Activated CD4-positive, alpha-beta T cell treated with anti-CD3 and anti-CD28 coated beads, Interleukin-2, amount 10 ng/mL, durations not matched to agents 24 days and 14 days (primary cell): Measurements from ENCODE around the gene SLC14A1. TPM values are rescaled to one million over a fixed set of nuclear protein-coding genes. Genes with fewer than 3 reads are reported as not detected.

Source experiments
- DNase-seq: peaks from one replicate; pipeline ENCODE4 v3.0.0; 2022
- H3K27ac Mint-ChIP-seq: one replicate; pipeline ENCODE4 v1.8.0; 2022; ENCODE audit warnings: mild to moderate bottlenecking, mixed read lengths
- H3K27me3 Mint-ChIP-seq: one replicate; pipeline ENCODE4 v1.8.0; 2022; ENCODE audit warnings: mixed read lengths
- H3K36me3 Mint-ChIP-seq: one replicate; pipeline ENCODE4 v1.8.0; 2022; ENCODE audit warnings: low read depth, mild to moderate bottlenecking, mixed read lengths
- H3K4me1 Mint-ChIP-seq: one replicate; pipeline ENCODE4 v1.8.0; 2021; ENCODE audit warnings: mixed read lengths
- H3K4me3 Mint-ChIP-seq: one replicate; pipeline ENCODE4 v1.8.0; 2022; ENCODE audit warnings: mild to moderate bottlenecking, moderate library complexity, mixed read lengths
- H3K9me3 Mint-ChIP-seq: one replicate; pipeline ENCODE4 v1.8.0; 2021; ENCODE audit warnings: mixed read lengths
- intact Hi-C: fragments of 100-400 bp; cut with micrococcal nuclease; formaldehyde crosslinking; loops from one replicate; pipeline ENCODE4 v1.15.1; 2023
- total RNA-seq: library from RNA; stranded (reverse); gene quantifications from 2 replicates; pipeline ENCODE4 v1.2.3, GENCODE V29; 2022

The SLC14A1 gene
- total RNA-seq, 1 donor from 2014 or later = 0.86 TPM

DNA sequence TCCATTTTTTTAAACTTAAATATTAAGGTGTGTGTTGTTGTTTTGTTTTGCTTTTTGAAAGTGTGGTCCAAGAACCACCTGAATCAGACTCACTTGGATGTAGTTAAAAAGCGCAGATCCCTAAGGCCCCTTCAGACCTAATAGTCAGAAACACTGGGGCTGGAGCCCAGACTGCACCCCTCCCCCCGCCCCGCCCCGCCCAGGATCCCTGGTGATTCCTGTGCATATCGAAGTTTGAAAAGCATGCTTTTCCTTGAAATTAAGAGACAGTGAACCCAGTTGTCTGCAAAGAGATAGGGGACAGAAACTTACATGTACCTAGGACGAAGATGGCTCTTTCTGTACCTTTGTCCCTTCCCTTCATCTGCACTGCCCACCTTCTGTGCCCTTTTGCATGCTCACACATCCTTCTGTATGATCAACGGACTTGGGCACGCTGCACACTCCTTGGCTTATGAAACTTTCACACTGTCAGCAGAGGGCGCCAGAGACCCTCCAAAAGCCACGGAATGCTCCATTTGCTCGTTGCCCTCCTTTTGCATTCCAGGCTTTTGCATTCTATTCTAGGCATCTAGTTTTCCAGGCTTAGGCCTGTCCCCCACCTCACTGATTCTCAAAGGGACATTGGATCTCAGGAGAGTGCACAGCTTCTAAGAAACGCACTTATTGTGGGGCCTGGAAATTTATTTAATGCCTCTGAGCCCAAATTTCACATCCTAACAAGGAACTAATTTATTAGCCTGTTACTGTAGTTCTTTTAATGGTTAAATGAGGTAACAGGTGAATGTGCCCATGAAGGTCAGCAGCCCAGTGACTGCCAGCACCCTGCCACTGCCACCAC lies 32.8 kb upstream of the SLC14A1 start:
- Mint-ChIP-seq H3K4me1 (peaks cover 35% of the 10 kb centered on the region), H3K27ac (no peak overlapping the region), H3K27me3 (peaks cover 49% of the 10 kb centered on the region), H3K4me3 (no peak overlapping the region), H3K9me3 (peaks cover 9% of the 10 kb centered on the region), H3K36me3 (peaks cover 5% of the 10 kb centered on the region)
- intact Hi-C loops = loop anchor here (1.0 to 2.0 kb wide), 4 partner anchors 32 to 219 kb away; no protein-coding TSS in a partner anchor
- peak; percentile 92 for DNase-seq

DNA sequence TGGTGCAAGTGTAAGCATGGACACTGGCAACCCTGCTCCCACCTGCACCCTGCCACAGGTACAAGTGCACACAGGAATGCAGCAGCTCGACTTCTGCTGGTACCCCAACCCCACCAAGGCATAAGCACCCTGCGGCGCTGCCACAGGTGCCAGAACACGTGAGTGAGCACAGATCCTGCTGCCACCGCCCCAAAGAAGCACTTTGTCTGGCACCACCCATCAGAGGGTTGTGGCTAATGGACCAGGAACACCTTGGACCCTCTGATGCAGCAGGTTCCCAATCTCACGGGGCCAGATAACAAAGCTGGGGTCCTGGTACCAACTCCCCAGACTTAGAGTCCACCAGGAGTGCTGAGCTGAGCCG lies 32.2 kb upstream of the SLC14A1 start:
- peaks cover 5% of the 10 kb centered on the region for H3K36me3 Mint-ChIP-seq

DNA sequence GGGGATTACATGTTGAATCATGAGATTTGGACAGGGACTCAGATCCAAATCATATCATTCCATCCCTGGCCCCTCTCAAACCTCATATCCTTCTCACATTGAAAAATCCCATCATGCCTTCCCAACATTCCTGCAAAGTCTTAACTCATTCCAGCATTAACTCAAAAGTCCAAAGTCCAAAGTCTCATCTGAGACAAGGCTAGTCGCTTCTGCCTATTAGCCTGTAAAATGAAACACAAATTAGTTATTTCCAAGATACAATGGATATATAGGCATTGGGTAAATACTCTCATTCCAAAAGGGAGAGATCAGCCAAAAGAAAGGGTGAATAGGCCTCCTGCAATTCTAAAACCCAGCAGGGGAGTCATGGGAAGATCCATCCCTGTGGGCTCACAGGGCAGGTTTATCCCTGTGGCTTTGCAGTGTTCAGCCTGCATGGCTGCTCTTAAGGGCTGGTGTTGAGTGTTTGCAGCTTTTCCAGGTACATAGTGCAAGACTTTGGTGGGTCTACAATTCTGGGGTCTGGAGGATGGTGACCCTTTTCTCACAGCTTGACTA lies 21.2 kb upstream of the SLC14A1 start:
- H3K4me3 Mint-ChIP-seq = no peak overlapping the region
- intact Hi-C loops = no loop called here
- no peak overlapping the region for H3K27ac Mint-ChIP-seq
- H3K9me3 Mint-ChIP-seq = peaks cover 32% of the 10 kb centered on the region
- H3K36me3 Mint-ChIP-seq = no peaks in the 10 kb centered on the region
- H3K27me3 Mint-ChIP-seq = peaks cover 22% of the 10 kb centered on the region
- DNase-seq = no peak
- H3K4me1 Mint-ChIP-seq = no peaks in the 10 kb centered on the region

More for the DNA sequence above, 32.2 kb upstream of the SLC14A1 start:
- DNase-seq = no peak
- H3K27ac Mint-ChIP-seq = no peak overlapping the region
- intact Hi-C loops = loop anchor here (1.0 to 2.0 kb wide), 4 partner anchors 31 to 219 kb away; no protein-coding TSS in a partner anchor
- H3K4me1 Mint-ChIP-seq = peaks cover 29% of the 10 kb centered on the region
- H3K4me3 Mint-ChIP-seq = no peak overlapping the region
- peaks cover 12% of the 10 kb centered on the region for H3K9me3 Mint-ChIP-seq
- H3K27me3 Mint-ChIP-seq = peaks cover 51% of the 10 kb centered on the region

DNA sequence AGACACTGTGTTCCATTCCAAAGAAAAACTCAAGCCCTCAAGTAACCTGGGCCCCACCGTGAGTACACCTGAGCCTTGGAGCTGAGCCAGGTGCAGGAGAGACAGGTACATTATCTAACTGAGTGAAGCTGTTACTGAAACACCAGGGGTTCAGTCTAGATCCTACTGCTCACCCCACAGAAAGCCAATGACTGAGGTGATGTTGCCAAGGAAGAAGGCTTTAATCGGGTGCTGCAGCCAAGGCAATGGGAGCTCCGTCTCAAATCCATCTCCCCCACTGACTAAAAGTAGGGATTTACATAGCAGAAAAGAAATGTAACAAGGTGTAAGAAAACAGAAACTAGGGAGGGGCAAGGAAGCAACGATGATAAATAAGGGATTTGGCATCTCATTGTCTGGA lies 15.2 kb upstream of the SLC14A1 start:
- intact Hi-C loops = no loop called here
- peaks cover 4% of the 10 kb centered on the region for H3K27me3 Mint-ChIP-seq
- no peak overlapping the region for H3K4me3 Mint-ChIP-seq
- H3K36me3 Mint-ChIP-seq = no peaks in the 10 kb centered on the region
- H3K4me1 Mint-ChIP-seq = no peaks in the 10 kb centered on the region
- peaks cover 27% of the 10 kb centered on the region for H3K9me3 Mint-ChIP-seq
- no peak overlapping the region for H3K27ac Mint-ChIP-seq
- DNase-seq = no peak

DNA sequence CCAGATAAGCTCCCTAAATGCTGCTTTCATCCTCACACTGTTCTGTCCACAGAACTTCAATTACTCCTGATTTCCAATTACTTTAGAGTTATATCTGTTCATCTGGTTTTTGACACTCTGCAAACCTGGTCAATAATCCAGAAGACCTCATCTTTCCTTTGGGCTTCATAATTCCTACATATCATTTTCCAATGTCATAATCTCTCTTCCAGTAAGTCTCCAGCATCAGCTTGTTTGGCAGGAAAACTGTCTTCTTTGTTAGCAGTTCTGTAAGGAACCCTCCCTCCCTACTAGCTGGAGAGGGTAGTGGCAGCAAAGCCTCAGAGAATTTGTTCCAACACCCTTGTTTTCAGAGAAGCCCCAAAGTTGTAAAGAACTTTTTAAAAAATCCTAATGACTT lies 11.9 kb upstream of the SLC14A1 start:
- Mint-ChIP-seq H3K9me3 (peaks cover 21% of the 10 kb centered on the region), H3K4me3 (no peak overlapping the region), H3K27ac (no peak overlapping the region), H3K36me3 (no peaks in the 10 kb centered on the region), H3K4me1 (no peaks in the 10 kb centered on the region), H3K27me3 (peaks cover 11% of the 10 kb centered on the region)
- intact Hi-C loops = no loop called here
- DNase-seq = no peak

DNA sequence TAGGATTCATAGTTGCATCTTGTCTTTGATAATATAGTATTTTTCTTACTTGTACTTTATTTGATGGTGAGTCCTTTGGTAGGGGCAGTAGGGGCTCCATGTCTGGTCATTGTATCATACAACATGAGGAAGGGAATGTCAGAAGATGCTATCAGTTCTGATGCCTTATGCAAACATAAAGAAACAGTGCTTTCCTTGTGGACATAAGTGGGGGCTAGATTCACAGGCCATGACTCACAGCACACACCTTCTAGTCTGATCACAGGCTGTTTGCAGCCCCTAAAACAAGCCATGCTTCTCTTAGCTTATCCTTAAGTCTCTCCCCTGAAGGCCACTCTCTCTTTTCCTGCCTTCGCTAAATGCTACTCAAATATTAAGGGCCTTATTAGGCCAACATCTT lies 10.7 kb upstream of the SLC14A1 start:
- H3K9me3 Mint-ChIP-seq = peaks cover 16% of the 10 kb centered on the region
- peaks cover 11% of the 10 kb centered on the region for H3K27me3 Mint-ChIP-seq
- no peak overlapping the region for H3K27ac Mint-ChIP-seq
- no peak overlapping the region for H3K4me3 Mint-ChIP-seq
- no peaks in the 10 kb centered on the region for H3K4me1 Mint-ChIP-seq
- intact Hi-C loops = no loop called here
- no peaks in the 10 kb centered on the region for H3K36me3 Mint-ChIP-seq
- DNase-seq = no peak

DNA sequence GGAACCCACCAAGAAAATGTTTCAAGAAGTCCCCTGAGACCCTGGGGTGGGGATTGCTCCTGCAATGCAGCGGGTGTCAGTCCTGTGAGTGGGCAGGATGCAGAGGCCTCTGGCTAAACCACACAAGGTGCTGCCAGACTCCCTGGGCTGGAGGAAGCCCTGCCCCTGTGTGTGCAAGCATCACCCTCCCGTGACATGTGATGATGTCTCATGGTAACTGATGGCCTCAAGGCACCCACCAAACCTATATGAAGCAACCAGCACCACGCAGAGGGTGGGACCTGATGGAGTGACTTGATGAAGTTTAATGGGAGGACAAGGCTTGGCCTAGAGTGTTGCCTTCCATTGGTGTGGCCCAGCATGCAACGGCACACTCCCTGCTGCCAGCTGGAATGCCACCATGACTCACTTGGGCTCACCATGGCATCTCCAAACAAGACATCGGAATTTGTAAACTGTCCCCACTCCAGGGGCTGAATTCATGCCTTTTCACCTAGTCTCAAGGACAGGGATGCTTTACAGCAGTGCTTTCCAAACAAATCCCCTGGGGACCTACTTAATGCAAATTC lies 8.7 kb upstream of the SLC14A1 start:
- H3K27me3 Mint-ChIP-seq = peaks cover 18% of the 10 kb centered on the region
- H3K4me3 Mint-ChIP-seq = no peak overlapping the region
- H3K4me1 Mint-ChIP-seq = no peaks in the 10 kb centered on the region
- no peaks in the 10 kb centered on the region for H3K36me3 Mint-ChIP-seq
- DNase-seq = no peak
- H3K27ac Mint-ChIP-seq = no peak overlapping the region
- H3K9me3 Mint-ChIP-seq = peaks cover 5% of the 10 kb centered on the region
- intact Hi-C loops = no loop called here

DNA sequence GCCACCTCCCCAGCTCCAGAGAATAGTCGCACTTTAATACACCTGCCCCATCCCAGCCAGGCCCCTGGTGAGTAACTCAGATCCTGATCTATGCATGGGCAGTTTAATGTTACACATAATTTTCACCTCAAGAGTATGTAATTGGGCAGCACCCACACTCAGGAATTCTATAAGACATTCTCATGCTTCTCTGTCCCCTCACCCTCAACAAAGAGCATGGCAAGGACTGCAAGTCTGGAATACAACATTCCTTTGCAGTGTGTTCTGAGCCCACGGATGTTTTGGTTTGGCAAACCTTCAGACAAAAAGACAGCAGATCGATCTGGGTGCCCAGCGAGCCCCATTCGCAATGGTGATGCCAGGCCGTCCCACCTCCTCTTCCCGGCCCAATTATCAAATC lies 4.9 kb upstream of the SLC14A1 start:
- Mint-ChIP-seq H3K9me3 (no peaks in the 10 kb centered on the region), H3K36me3 (no peaks in the 10 kb centered on the region), H3K4me3 (no peak overlapping the region), H3K4me1 (no peaks in the 10 kb centered on the region), H3K27ac (no peak overlapping the region), H3K27me3 (peaks cover 24% of the 10 kb centered on the region)
- intact Hi-C loops = no loop called here
- no peak for DNase-seq

DNA sequence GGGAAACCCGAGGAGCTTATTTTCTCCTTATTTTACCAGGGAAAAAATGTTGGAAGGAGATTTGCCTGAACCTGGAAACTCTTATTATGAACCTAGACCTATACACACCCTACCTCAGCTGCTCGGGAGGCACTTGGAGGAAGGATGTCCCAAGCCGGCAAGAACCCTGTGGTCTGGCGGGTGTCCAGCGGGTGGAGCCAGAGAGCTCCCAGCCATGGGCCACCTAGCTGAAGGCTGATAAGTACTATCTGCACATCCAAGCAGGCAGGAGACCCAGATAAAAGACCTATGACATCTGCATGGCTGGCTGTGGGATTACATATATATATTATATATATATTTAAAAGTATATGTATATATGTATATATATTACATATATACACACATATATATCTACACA lies 1.1 kb upstream of the SLC14A1 start:
- peak; percentile 91 for DNase-seq
- H3K9me3 Mint-ChIP-seq = no peaks in the 10 kb centered on the region
- H3K27me3 Mint-ChIP-seq = peaks cover 31% of the 10 kb centered on the region
- H3K27ac Mint-ChIP-seq = no peak overlapping the region
- H3K4me3 Mint-ChIP-seq = no peak overlapping the region
- no peaks in the 10 kb centered on the region for H3K36me3 Mint-ChIP-seq
- intact Hi-C loops = loop anchor here (1.0 to 5.0 kb wide), 4 partner anchors 32 to 157 kb away; no protein-coding TSS in a partner anchor
- H3K4me1 Mint-ChIP-seq = no peaks in the 10 kb centered on the region

DNA sequence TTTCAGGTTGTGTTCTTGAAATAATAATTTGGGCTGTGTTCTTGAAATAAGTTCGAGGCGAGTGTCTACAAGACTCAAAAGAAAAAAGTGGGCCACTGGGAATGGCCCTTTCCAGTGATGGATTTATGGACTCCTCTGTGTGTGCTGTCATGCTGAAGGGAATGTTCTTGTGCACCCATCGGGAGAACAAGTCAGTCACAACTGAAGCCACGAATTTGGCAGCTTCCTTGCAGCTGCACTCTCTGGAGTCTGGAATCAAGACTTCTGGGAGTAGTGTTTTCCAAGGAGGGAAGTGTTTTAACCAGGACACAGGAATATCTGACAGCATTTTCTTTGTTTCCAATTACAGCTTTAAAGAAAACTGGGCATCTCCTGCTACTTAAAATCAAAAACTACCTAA lies 620 bp downstream of the SLC14A1 start:
- intact Hi-C loops = loop anchor here (5.0 kb wide), 1 partner anchor 113 kb away; no protein-coding TSS in a partner anchor
- Mint-ChIP-seq H3K9me3 (no peaks in the 10 kb centered on the region), H3K4me3 (no peak overlapping the region), H3K4me1 (no peaks in the 10 kb centered on the region), H3K27ac (no peak overlapping the region), H3K27me3 (peaks cover 33% of the 10 kb centered on the region), H3K36me3 (no peaks in the 10 kb centered on the region)
- DNase-seq = no peak

DNA sequence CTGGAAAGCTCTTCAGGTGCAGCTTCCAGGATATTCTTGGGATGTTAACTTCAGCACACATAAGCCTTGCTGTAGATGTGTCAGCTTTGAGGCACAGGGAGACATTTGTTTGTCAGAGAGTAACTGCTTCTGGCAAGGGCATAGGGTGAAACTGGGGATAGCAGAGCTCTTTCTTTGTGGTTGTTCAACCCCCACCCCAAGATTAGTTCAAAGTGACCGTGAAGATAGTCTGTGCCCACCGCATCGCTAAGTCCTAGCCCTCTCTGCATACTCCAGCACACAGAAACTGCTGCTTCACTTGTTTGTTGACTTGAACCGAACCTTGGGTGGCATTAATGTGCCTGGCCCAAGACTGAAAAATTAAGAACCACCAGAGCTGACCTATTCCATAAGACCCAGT lies 1.4 kb downstream of the SLC14A1 start:
- Mint-ChIP-seq H3K27ac (no peak overlapping the region), H3K4me1 (no peaks in the 10 kb centered on the region), H3K4me3 (no peak overlapping the region), H3K36me3 (no peaks in the 10 kb centered on the region), H3K9me3 (no peaks in the 10 kb centered on the region), H3K27me3 (peaks cover 30% of the 10 kb centered on the region)
- DNase-seq = no peak
- intact Hi-C loops = no loop called here

DNA sequence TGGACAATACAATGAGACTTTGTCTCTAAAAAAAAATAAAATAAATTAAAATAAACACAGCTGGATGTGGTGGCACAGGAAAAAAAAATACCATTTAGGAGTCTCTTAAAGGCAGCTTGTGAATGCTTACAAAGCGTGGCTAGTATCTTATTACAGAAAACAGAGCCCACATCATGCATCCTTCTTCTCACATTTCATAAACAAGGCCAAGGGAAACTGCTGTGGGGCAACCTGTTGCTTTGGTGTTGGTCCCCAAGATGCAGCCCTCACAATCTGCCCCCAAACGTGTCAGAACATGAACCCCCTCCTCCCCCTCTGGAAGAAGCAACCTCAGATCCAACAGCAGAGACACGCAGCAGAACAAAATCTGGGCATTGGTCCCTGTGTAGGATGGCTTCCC lies 2.6 kb downstream of the SLC14A1 start:
- Mint-ChIP-seq H3K9me3 (no peaks in the 10 kb centered on the region), H3K36me3 (no peaks in the 10 kb centered on the region), H3K27ac (no peak overlapping the region), H3K4me3 (no peak overlapping the region), H3K4me1 (no peaks in the 10 kb centered on the region), H3K27me3 (peaks cover 23% of the 10 kb centered on the region)
- no peak for DNase-seq
- intact Hi-C loops = no loop called here

DNA sequence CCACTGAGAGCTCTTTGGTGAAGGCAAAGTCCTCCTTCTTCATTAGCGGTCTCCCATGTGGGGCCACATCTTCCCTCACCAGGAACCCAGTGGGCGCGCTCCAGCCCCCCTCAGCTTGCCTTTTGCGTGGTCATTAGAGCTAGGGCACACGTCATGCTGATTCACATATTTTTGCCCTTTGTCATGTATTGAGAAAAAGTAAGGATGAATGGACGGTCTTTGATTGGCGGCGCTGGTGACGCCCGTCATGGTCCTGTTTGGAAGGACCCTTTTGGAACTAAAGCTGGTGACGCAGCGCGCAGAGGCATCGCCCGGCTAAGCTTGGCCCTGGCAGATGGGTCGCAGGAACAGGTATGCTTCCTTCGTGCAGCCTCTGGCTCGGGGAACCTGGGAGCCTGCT lies 3.1 kb downstream of the SLC14A1 start:
- Mint-ChIP-seq H3K27me3 (peaks cover 25% of the 10 kb centered on the region), H3K36me3 (no peaks in the 10 kb centered on the region), H3K4me1 (no peaks in the 10 kb centered on the region), H3K27ac (no peak overlapping the region), H3K4me3 (no peak overlapping the region), H3K9me3 (no peaks in the 10 kb centered on the region)
- intact Hi-C loops = no loop called here
- DNase-seq = no peak

DNA sequence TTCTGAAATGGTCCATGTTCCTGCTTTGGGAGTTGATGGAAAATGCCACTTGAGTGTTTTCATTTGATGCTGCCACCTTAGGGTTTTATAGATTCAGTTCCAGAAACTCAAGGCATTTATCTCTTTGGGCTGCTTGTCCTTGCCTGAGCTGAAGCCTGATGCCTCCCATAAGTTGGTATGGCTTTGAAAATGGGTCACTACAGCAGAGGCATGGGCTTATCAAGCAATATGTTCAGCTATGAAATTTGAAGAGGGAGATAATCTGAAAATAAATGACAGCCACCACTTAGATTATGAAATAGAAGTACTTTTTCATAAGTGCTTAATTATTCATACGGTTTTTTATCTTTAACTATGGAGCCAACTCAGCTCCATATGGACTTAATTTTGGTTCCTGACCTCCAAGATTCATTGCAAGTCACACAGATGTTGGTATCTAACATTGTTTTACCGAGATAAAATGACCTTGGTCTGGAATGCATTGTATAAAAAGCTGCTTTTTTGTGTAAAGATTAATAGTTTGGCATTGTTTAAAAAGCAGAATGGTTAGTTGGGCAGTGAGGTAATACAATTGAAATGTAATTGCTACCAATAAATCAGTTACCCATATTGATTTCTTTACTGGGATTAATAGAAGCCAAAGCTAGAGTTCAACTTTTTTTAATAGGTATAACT lies 4.5 kb downstream of the SLC14A1 start:
- intact Hi-C loops = no loop called here
- Mint-ChIP-seq H3K27ac (no peak overlapping the region), H3K27me3 (peaks cover 22% of the 10 kb centered on the region), H3K4me3 (no peak overlapping the region), H3K9me3 (no peaks in the 10 kb centered on the region), H3K36me3 (no peaks in the 10 kb centered on the region), H3K4me1 (no peaks in the 10 kb centered on the region)
- no peak for DNase-seq
